Neural progenitor cell (in vitro differentiated cells): ENCODE results near the gene UBXN7.

ENCODE experiments used
- EZH2 ChIP-seq: fragments of 200-600 bp; sonication (generic); IDR thresholded peaks from 2 replicates; pipeline ENCODE4 v1.6.1; 2017; ENCODE audit warnings: antibody characterized with exemption, mild to moderate bottlenecking, moderate library complexity
- EZH2phosphoT487 ChIP-seq: fragments of 200-600 bp; sonication (generic); IDR thresholded peaks from 2 replicates; pipeline ENCODE4 v1.6.1; 2017; ENCODE audit warnings: antibody characterized with exemption
- TF ChIP-seq, protein P1 (sequence below): fragments of 200-600 bp; sonication (generic); IDR thresholded peaks from 2 replicates; pipeline ENCODE4 v1.5.1; 2017; ENCODE audit warnings: antibody characterized with exemption, mild to moderate bottlenecking

DNA sequence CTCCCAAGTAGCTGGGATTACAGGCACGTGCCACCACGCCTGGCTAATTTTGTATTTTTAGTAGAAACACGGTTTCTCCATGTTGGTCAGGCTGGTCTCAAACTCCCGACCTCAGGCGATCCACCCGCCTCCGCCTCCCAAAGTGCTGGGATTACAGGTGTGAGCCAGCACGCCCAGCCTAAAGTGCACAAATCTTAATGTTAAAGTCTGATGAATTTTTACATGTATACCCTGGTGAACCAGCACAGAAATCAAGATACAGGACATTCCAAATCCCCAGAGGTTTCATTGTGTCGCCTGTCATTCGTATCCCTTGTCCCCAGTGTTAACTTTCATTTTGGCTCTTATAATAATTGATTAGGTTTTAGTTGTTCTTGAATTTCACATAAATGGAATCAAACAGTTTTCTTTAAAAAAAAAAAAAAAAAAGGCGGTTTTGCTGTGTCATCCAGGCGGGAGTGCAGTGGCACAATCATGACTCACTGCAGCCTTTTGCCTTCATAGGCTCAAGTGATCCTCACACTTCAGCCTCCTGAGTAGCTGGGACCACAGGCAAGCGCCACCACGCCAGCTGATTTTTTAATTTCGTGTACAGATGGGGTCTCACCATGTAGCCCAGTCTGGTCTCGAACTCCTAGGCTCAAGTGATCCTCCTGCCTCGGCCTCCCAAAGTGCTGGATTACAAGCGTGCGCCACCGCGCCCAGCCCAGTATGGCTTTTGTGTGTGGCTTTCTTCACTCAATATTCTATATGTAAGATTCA, 92.6 kb downstream of the UBXN7 start:
- TF ChIP-seq, protein P1, sequence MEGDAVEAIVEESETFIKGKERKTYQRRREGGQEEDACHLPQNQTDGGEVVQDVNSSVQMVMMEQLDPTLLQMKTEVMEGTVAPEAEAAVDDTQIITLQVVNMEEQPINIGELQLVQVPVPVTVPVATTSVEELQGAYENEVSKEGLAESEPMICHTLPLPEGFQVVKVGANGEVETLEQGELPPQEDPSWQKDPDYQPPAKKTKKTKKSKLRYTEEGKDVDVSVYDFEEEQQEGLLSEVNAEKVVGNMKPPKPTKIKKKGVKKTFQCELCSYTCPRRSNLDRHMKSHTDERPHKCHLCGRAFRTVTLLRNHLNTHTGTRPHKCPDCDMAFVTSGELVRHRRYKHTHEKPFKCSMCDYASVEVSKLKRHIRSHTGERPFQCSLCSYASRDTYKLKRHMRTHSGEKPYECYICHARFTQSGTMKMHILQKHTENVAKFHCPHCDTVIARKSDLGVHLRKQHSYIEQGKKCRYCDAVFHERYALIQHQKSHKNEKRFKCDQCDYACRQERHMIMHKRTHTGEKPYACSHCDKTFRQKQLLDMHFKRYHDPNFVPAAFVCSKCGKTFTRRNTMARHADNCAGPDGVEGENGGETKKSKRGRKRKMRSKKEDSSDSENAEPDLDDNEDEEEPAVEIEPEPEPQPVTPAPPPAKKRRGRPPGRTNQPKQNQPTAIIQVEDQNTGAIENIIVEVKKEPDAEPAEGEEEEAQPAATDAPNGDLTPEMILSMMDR = no peak
- TF ChIP-seq EZH2phosphoT487 (no peak), EZH2 (no peak)
